GM18868 (cell line): ENCODE data around the gene FCRLA.
A peak's percentile ranks its signal among the peaks of the same experiment; 100 is the strongest.
"Not testable (repeated sequence)": the region's sequence is repeated elsewhere in the genome, so short reads cannot be mapped to it uniquely, and the experiment has no call there.

Experiments used
- ATAC-seq: cut with Tn5 transposase; IDR thresholded peaks from one replicate; pipeline ENCODE4 v1.9.1; 2021; ENCODE audit warnings: mild to moderate bottlenecking, moderate library complexity; ENCODE audit not compliant: unreplicated experiment

The FCRLA gene

GRCh38 chr1:161702250-161702649 is 4.8 kb upstream of the FCRLA start:
- ATAC-seq = no peak

GRCh38 chr1:161705537-161705936 is 1.5 kb upstream of the FCRLA start:
- ATAC-seq = no peak

DNA sequence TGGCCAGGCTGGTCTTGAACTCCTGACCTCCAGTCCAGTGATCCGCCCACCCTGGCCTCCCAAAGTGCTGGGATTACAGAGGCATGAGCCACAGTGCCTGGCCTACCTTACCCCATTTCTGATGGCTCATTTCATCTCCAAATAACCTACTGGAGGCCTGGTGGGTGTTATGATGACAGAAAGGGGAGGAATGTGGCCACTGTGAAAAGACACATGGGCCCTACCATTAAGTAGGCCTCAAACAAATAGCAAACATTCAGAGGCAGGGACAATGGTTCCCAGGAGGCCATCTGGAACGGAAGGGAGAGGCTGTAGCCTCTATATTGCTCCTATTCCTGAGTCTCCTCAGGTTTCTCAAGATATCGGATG is 932 bp upstream of the FCRLA start:
- ATAC-seq = no peak

DNA sequence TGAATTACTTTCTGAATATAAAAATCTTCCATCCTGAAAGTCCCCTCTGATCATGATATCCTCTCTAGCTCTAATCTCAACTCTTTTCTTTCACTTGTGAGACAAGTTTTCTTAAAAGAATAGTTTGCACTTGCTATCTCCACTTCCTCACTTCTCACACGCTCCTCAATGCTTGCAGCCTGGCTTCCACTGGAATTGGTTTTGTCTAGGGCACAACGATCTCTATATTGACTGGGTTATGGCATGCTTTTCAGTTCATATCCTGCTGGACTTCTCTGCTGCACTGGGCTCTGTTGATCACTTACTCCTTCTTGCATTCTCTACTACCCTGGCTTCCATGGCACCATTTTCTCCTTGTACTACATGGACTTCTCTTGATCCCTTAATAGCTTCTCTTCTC is 474 bp downstream of the FCRLA start:
- no peak for ATAC-seq

DNA sequence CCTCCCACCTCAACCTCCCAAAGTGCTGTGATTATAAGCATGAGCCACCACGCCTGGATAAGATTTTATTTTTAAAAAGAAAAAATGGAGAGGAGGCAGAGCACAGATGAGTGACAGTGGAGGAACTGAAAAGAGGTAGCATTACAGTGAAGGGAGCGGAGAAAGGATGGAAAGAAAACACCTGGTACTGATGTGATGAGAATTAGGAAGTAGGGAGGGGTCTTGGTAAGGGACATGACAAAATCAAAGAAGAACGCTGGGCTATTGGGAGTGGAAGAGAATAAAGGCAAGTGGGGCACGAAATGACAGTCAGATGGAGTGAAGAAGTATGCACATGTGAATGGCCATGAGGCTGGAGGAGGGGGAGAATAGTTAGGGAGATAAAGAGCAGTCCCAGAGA is 2.3 kb downstream of the FCRLA start:
- ATAC-seq = no peak

DNA sequence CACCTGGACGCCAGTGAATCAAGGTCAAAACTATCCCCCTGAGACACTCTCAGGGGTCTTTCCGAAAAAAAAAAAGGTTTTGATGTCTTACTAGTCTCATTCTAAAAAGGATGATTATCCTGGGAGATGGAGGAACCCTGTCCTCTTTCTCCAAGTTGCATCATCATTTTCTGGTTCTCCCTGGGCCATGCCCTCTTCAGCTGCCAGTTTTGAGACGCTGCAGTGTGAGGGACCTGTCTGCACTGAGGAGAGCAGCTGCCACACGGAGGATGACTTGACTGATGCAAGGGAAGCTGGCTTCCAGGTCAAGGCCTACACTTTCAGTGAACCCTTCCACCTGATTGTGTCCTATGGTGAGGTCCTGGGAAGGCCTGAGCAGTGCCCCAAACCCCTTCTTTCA is 3.5 kb downstream of the FCRLA start:
- ATAC-seq = no peak

DNA sequence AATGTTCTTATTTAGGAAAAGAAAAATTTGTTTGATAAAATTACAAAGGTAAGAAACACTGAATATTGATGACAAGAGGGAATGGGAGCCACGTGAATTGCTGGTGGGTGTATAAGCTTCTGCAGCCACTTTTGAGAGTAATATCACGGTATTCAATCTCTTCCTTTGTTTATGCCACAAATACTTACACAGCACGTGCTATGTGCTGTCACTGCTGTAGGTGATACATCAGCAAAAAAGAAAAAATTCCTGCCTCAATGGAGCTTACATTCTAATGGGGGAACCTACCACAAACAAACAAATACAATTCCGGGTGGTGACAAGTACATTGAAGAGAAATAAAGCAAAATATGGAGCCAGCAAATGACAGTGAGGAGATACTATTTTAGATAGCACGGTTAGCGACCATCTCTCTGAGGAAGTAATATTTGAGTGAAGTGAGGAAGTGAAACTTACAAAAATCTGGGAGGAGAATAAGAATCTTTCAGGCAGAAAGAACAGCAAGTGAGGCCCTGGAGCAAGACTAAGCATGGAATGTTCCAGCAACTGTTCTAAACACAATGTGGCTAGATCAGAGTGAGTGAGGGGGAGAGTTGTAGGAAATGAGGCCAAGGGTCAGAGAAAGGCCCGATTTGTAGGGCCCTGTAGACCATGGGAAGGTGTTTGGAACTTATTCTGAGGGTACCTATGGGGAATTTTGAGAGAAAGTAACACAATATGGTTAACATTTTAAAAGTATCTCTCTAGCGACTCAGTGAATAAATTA is 11.7 kb downstream of the FCRLA start:
- peak; percentile 66 for ATAC-seq

- peak; percentile 53 for ATAC-seq
Measured at GRCh38 chr1:161719325-161719611, 12.2 kb downstream of the FCRLA start.

DNA sequence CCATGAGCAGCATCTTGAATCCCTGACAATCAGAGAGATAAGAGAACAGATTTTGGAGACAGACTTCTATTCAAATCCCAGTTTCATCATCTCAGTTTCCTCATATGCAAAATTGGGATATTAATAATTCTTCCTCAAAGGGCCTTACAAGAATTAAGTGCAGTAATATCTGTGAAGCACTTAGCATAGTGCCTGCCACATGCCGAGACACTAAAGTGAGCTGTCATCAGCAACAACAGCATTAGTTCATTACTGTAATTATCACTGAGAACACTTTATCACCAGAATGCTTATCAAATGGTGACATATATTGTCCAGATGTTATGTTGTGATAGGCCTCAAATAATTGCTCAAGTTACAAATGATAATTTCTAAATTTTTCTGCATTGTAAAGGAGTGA is 13.4 kb downstream of the FCRLA start:
- ATAC-seq = no peak

GRCh38 chr1:161720956-161721737 is 14.1 kb downstream of the FCRLA start, which contains the start of gene FCRLB:
Gene FCRLB, plus strand, starts transcription at chr1:161721544. Its CDS starts 1,129 bp downstream, at chr1:161722673.
- ATAC-seq = no peak

DNA sequence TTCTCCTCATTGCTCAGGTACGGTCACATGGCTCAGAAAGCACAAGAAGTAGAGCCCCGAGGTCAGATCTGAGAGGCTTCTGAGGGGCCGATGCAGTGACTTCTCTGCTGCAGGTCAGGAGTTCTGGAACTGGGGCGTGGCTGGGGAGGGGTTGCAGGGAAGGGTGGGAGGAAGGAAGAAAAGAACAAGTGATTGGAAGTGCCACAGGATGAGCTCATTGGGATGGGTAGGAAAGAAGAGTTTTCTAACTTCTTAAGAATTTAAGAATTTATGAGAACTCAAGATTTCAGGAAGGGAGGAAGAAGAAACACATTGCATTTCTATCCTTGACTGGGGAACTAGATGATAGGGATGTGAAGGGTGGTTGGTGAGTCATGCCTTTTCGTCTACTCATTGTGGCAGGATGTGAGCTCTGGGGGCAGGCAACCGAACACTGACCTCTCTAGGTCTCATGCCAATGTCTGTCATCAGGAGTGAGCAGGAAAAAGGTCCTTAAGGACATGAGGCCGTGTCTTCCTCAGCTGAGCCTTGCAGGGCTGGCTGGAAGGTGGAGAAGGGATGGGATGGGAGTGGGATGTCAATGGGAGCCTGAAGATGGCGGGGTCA is 14.8 kb downstream of the FCRLA start:
- ATAC-seq = no peak

DNA sequence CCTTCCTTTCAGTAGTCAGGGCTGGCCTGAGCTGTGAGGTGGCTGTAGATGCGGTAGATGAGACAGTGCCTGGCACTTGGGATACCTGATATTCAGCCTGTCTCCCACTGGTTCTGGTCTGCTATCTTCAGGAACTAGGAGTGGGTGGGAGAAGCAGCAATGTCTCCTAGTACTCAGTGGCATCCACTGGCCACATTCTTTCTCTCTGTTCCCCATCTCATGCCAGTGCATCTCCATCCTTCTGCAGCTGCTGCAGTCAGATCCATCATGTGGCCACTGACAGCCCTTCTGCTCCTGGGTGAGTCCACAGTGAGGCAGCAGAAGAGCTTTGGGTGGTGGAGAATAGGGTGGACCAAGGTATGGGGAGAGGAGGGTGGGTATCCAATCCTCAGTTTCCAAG is 15.4 kb downstream of the FCRLA start:
- no peak for ATAC-seq

DNA sequence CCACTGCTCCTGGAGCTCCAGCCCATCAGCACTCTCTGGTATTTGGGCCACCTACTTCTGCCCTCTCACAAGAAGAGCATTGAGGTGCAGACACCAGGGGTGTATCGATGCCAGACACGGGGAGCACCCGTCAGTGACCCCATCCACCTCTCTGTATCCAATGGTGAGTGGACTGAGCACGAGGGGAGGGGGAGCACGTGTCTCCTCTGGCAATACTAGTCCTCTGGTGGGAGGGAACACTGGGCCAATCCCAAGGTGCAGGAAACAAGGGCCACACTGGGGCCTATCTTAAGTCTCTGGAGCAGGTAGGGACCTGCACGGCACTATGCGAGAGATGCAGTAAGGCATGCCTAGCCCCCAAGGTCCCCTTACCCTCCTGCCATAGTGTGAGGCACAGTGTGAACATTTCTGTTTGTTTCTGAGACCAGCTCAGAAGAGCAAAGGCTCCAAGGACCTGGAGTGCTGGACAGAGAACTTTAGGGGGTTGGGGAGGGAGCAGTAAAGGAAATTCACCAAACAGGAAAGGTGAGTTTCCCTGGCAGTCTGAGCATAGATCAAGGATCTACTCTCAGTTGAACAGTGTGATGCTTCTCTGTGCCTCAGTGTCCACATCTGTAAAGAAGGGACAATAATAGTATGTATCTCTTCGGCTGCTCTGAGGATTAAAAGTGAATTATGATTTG is 16.6 kb downstream of the FCRLA start:
- no peak for ATAC-seq

- ATAC-seq = not testable (repeated sequence)
Measured at GRCh38 chr1:161725258-161725907, 18.4 kb downstream of the FCRLA start.

DNA sequence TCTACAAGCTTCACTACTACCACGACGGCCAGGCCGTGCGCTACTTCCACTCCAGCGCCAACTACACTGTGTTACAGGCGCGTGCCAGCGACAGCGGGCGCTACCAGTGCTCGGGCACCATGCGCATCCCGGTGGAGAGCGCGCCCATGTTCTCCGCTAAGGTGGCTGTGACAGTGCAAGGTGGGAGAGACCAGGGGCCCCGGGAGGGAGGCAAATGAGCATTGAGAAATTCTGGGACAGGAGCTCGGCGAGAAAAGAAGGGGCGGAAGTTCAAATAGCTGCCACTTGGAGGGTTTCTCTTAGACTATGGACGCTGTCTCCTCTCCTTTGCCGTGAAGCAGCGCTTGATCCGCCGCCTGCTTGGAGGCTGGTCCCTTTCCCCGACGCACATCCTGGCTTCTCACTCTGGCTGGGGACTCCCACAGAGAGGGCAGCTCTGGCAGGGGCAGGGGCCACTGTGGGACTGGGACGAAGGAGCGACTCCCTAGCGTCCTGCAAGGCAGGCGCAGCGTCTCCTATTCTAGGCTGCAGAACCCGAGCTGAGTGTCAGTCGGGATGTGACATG is 19.0 kb downstream of the FCRLA start:
- ATAC-seq = peak; percentile 20

DNA sequence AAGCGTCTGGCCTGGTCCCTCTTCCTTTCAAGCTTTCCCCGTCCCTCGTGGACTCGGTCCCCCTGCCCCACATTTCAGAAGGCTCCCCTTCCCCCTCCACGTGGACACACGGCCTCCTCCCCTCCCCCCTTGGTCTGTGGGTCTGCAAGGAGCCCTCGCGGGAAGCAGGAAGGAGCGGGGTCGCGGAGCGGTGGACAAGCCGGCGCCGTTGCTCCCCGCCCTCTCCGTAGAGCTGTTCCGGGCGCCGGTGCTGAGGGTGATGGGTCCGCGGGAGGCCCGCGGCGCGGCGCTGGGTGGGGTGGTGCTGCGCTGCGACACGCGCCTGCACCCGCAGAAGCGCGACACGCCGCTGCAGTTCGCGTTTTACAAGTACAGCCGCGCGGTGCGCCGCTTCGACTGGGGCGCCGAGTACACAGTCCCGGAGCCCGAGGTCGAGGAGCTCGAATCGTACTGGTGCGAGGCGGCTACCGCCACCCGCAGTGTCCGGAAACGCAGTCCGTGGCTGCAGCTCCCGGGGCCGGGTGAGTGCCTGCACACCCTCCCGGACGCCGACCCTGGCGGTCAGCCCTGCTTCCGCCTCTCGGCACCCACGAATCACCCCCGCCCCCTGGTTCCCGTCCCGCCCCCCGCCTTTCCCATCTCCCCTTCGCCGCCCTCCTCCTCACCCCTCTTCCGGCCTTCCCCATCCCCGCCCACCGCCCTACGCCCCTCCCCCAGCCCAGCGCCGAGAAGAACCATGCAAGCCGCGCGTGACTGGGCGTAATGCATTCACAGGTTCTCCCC is 19.6 kb downstream of the FCRLA start:
- ATAC-seq = peak; percentile 41

GRCh38 chr1:161727256-161727924 is 20.4 kb downstream of the FCRLA start:
- ATAC-seq = peak; percentile 11

DNA sequence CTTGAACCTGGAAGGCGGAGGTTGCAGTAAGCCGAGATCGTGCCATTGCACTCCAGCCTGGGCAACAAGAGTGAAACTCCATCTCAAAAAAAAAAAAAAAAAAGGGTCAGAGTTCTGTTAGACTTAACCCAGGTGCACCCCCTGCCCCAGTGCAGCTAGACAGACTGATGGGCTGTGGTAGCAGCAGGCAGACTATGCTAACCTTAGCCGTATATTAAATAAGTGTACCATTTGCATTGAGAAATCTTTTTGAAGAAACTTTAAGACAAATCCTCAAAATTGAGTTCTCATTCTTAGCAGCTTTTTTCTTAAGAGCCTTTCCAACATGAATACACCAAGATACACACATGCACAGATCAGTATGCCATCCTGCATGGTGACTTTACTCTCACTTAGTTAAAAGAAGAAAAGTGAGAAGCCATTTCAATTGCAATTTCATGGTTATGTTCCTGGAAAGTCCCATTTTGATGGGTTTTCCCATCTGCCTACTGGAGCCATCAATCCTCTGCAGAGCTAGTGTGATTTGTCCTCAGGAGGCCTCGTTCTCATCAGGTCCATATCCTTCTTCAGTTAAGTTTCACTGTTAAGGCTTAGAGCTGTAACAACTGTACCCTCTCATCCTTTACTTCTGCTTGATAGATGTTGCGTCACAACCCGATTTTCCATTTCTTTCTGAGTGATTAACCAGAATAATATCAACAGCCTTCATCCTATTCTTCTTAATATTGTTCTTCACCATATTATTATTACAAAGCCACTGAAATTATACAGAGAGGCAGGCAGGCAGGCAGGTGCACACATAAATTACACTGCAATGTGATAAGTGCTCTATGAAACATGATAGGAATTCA is 21.6 kb downstream of the FCRLA start:
- no peak for ATAC-seq
